Measurements from ENCODE around the gene LLGL2.

LLGL2 gene

GRCh38 chr17:75552425-75553294 lies 27.2 kb downstream of the LLGL2 start:
- no peak for DNase-seq (ENCODE audit: low read depth)

GRCh38 chr17:75553295-75554110 lies 28.0 kb downstream of the LLGL2 start:
- no peak for DNase-seq (ENCODE audit: low read depth)

GRCh38 chr17:75555679-75556153 lies 30.2 kb downstream of the LLGL2 start:
- no peak for DNase-seq (ENCODE audit: low read depth)

GRCh38 chr17:75557075-75557851 lies 31.8 kb downstream of the LLGL2 start:
- DNase-seq (ENCODE audit: low read depth): no peak

- no peak for DNase-seq (ENCODE audit: low read depth)
Measured at GRCh38 chr17:75557852-75558665, 32.6 kb downstream of the LLGL2 start.

GRCh38 chr17:75558666-75559530 lies 33.4 kb downstream of the LLGL2 start:
- no peak for DNase-seq (ENCODE audit: low read depth)

GRCh38 chr17:75559958-75560533 lies 34.5 kb downstream of the LLGL2 start:
- DNase-seq (ENCODE audit: low read depth): no peak

GRCh38 chr17:75561927-75562603 lies 36.6 kb downstream of the LLGL2 start:
- DNase-seq (ENCODE audit: low read depth): no peak

- no peak for DNase-seq (ENCODE audit: low read depth)
Measured at GRCh38 chr17:75563063-75563758, 37.7 kb downstream of the LLGL2 start.

GRCh38 chr17:75564195-75564594 lies 38.7 kb downstream of the LLGL2 start:
- DNase-seq (ENCODE audit: low read depth): no peak

GRCh38 chr17:75565066-75565465 lies 39.6 kb downstream of the LLGL2 start:
- no peak for DNase-seq (ENCODE audit: low read depth)

GRCh38 chr17:75565618-75566017 lies 40.1 kb downstream of the LLGL2 start:
- DNase-seq (ENCODE audit: low read depth): no peak

- no peak for DNase-seq (ENCODE audit: low read depth)
Measured at GRCh38 chr17:75566416-75566815, 40.9 kb downstream of the LLGL2 start.

GRCh38 chr17:75566834-75567233 lies 41.3 kb downstream of the LLGL2 start:
- DNase-seq (ENCODE audit: low read depth): no peak

GRCh38 chr17:75568412-75569255 lies 43.1 kb downstream of the LLGL2 start:
- DNase-seq (ENCODE audit: low read depth): no peak

- no peak for DNase-seq (ENCODE audit: low read depth)
Measured at GRCh38 chr17:75570034-75570676, 44.7 kb downstream of the LLGL2 start.

- no peak for DNase-seq (ENCODE audit: low read depth)
Measured at GRCh38 chr17:75570772-75571171, 45.3 kb downstream of the LLGL2 start.
